Endothelial cell of umbilical vein (primary cell): ENCODE data around the gene DLGAP4. TPM values are rescaled to one million over a fixed set of nuclear protein-coding genes. Genes with fewer than 3 reads are reported as not detected.

Source experiments
- BruUV-seq: library from RNA; stranded (reverse); fragments of 400-500 nt; replicated peaks from 2 replicates; lab custom pipeline; 2021; lab: Mats Ljungman, UMichigan
- CTCF ChIA-PET: fragments of 300-600, 350-600 bp; sonication (Branson Sonifier 250); formaldehyde crosslinking; loops from one replicate; lab custom pipeline; 2021; ENCODE audit warnings: antibody characterized with exemption, inconsistent platforms; lab: Charles Lee
- POLR2A ChIA-PET: fragments of 300-600, 350-600 bp; sonication (Branson Sonifier 250); formaldehyde crosslinking; loops from one replicate; lab custom pipeline; 2021; ENCODE audit warnings: antibody characterized with exemption, inconsistent platforms; lab: Charles Lee
- DNase-seq: peaks from one replicate; pipeline ENCODE4 v3.0.0-alpha.2; 2011; ENCODE audit warnings: low read depth, low spot score
- FAIRE-seq: peaks from 2 replicates; lab custom pipeline; 2011; peaks lifted over from hg19 to GRCh38; lab: Jason Lieb, UNC
- H2AFZ ChIP-seq: 2 replicates; pipeline ENCODE4 v1.6.0; 2012; ENCODE audit warnings: low read depth, low read length, control low read depth, inconsistent platforms
- H3K27ac ChIP-seq: 2 replicates; pipeline ENCODE4 v1.5.1; 2011; ENCODE audit warnings: low read depth, mild to moderate bottlenecking, control low read depth, low read length, moderate library complexity; ENCODE audit not compliant: insufficient read depth
- H3K27me3 ChIP-seq, 2 experiments: 2 replicates each; pipeline versions ENCODE4 v1.6.0 to v1.6.1; 2011; ENCODE audit warnings: low read length in 2 of 2, mixed read lengths in 1 of 2; ENCODE audit not compliant: control insufficient read depth in 2 of 2, insufficient read depth in 2 of 2
- H3K36me3 ChIP-seq, 2 experiments: 2 replicates in 1 of 2; 3 replicates in 1 of 2; pipeline ENCODE4 v1.5.1; 2011; ENCODE audit warnings: low read length in 2 of 2, mild to moderate bottlenecking in 1 of 2, moderate library complexity in 1 of 2; ENCODE audit not compliant: control insufficient read depth in 2 of 2, insufficient read depth in 2 of 2; ENCODE audit errors: extremely low read depth in 1 of 2
- H3K4me1 ChIP-seq: 3 replicates; pipeline ENCODE4 v1.5.1; 2011; ENCODE audit warnings: mild to moderate bottlenecking, low read length; ENCODE audit not compliant: control insufficient read depth, insufficient read depth; ENCODE audit errors: extremely low read depth
- H3K4me2 ChIP-seq: 2 replicates; pipeline ENCODE4 v1.6.1; 2011; ENCODE audit warnings: low read length, control low read depth, mixed read lengths; ENCODE audit not compliant: insufficient read depth
- H3K4me3 ChIP-seq, 3 experiments: fragments of 200-600 bp in 1 of 3; sonication (generic), shearing (Covaris generic) in 1 of 3; replicated peaks in 1 of 3; 2 replicates each; pipeline ENCODE4 v1.5.1; 2011 to 2016; ENCODE audit warnings: control low read depth in 3 of 3, low read length in 3 of 3, mild to moderate bottlenecking in 2 of 3, inconsistent platforms in 1 of 3, low read depth in 1 of 3, moderate library complexity in 1 of 3; ENCODE audit not compliant: insufficient read depth in 1 of 3
- H3K79me2 ChIP-seq: 2 replicates; pipeline ENCODE4 v1.6.0; 2012; ENCODE audit warnings: low read length, inconsistent platforms; ENCODE audit not compliant: control insufficient read depth, insufficient read depth
- H3K9ac ChIP-seq: replicated peaks from 2 replicates; pipeline ENCODE3; 2011; ENCODE audit warnings: low read length, control low read depth; ENCODE audit not compliant: insufficient read depth; ENCODE audit errors: extremely low read depth
- H3K9me1 ChIP-seq: replicated peaks from 3 replicates; pipeline ENCODE4 v1.6.0; 2011; ENCODE audit warnings: mild to moderate bottlenecking, low read length; ENCODE audit not compliant: control insufficient read depth, insufficient read depth; ENCODE audit errors: extremely low read depth
- H3K9me3 ChIP-seq: replicated peaks from 2 replicates; pipeline ENCODE4 v1.5.1; 2012; ENCODE audit warnings: low read length, inconsistent platforms; ENCODE audit not compliant: control insufficient read depth, insufficient read depth
- H4K20me1 ChIP-seq: replicated peaks from 2 replicates; pipeline ENCODE3; 2011; ENCODE audit warnings: mild to moderate bottlenecking, low read length; ENCODE audit not compliant: control insufficient read depth, insufficient read depth; ENCODE audit errors: extremely low read depth
- CTCF ChIP-seq, 2 donors: IDR thresholded peaks; 1 replicate in 1 of 2; 2 replicates in 1 of 2; pipeline ENCODE4 v1.5.1; 2011; ENCODE audit warnings: low read length in 2 of 2, mild to moderate bottlenecking in 2 of 2, moderate library complexity in 2 of 2, control low read depth in 1 of 2, inconsistent platforms in 1 of 2, low read depth in 1 of 2; ENCODE audit not compliant: insufficient read depth in 1 of 2; ENCODE audit errors: extremely low read depth in 1 of 2
- EZH2 ChIP-seq: IDR thresholded peaks from 2 replicates; pipeline ENCODE4 v1.6.1; 2012; ENCODE audit warnings: borderline replicate concordance, low read depth, mild to moderate bottlenecking, moderate library complexity, low read length, inconsistent platforms; ENCODE audit not compliant: severe bottlenecking
- FOS ChIP-seq: IDR thresholded peaks from 2 replicates; pipeline ENCODE4 v1.6.1; 2011; ENCODE audit warnings: mild to moderate bottlenecking, low read length, moderate library complexity, borderline replicate concordance; ENCODE audit not compliant: insufficient read depth
- GATA2 ChIP-seq: IDR thresholded peaks from 2 replicates; pipeline ENCODE4 v1.7.0; 2011; ENCODE audit warnings: low read depth, mild to moderate bottlenecking, moderate library complexity, mixed read lengths, low read length; ENCODE audit not compliant: insufficient read length, insufficient read depth
- JUN ChIP-seq: IDR thresholded peaks from 2 replicates; pipeline ENCODE4 v1.6.1; 2011; ENCODE audit warnings: borderline replicate concordance, low read depth; ENCODE audit not compliant: insufficient read length, insufficient read depth
- MYC ChIP-seq: IDR thresholded peaks from one replicate; pipeline ENCODE4 v1.6.1; 2011; ENCODE audit warnings: mild to moderate bottlenecking, low read depth, low read length
- POLR2A ChIP-seq: IDR thresholded peaks from 2 replicates; pipeline ENCODE4 v1.6.1; 2012; ENCODE audit warnings: low read depth, mild to moderate bottlenecking, control low read depth, low read length
- POLR2AphosphoS5 ChIP-seq: IDR thresholded peaks from 2 replicates; pipeline ENCODE4 v1.6.1; 2012; ENCODE audit warnings: low read depth, mild to moderate bottlenecking, control low read depth, low read length, moderate library complexity; ENCODE audit not compliant: insufficient read depth
- dilution Hi-C: fragments of 300-500 bp; cut with MboI; formaldehyde crosslinking; loops from one replicate; pipeline ENCODE4 v1.15.0; 2019; ENCODE audit warnings: low sequenced_read_pairs; ENCODE audit not compliant: extremely low pct_ligation_motif_present
- intact Hi-C: fragments of 100-400 bp; cut with micrococcal nuclease; formaldehyde crosslinking; loops from one replicate; pipeline ENCODE4 v1.10.0; 2022
- polyA plus RNA-seq, 4 experiments: library from polyadenylated mRNA; depleted of rRNA in 3 of 4; stranded (reverse) in 3 of 4; unstranded in 1 of 4; fragments of >200 nt; gene quantifications; 2 replicates each; pipeline versions ENCODE4 v1.2.1 to v1.2.3, GENCODE V29; 2011 to 2012; ENCODE audit warnings: missing spikeins in 1 of 4
- total RNA-seq: library from RNA; stranded (reverse); gene quantifications from 2 replicates; pipeline ENCODE4 v1.2.3, GENCODE V29; 2021
- TF ChIP-seq, protein P1 (sequence below): IDR thresholded peaks from 2 replicates; pipeline ENCODE4 v1.6.1; 2011; ENCODE audit not compliant: insufficient read depth, insufficient read length

Gene DLGAP4
- total and polyA plus RNA-seq, 2 donors (not counting 3 experiments of a cell fraction or from before 2014, with no cell fraction given) = 57.5 to 125 TPM

- Histone ChIP-seq H3K4me2 (no peak overlapping the region), H3K9me1 (no peaks in the 10 kb centered on the region), H3K9ac (no peak overlapping the region), H3K36me3 (no peaks in the 10 kb centered on the region), H3K4me3 (no peak overlapping the region), H3K4me1 (no peaks in the 10 kb centered on the region), H2AFZ (no peak overlapping the region), H3K9me3 (no peaks in the 10 kb centered on the region), H4K20me1 (no peaks in the 10 kb centered on the region), H3K79me2 (no peaks in the 10 kb centered on the region), H3K27ac (no peak overlapping the region), H3K27me3 (no peaks in the 10 kb centered on the region)
- DNase-seq (no peak), FAIRE-seq (no peak)
- no TSS peak for BruUV-seq
- CTCF ChIA-PET = interaction anchor here (1.0 to 1.4 kb wide), 3 partner anchors 31 to 153 kb away, joined by 3 read pairs; no protein-coding TSS in a partner anchor
- intact Hi-C loops (no loop called here), dilution Hi-C loops (no loop called here)
- TF ChIP-seq JUN (no peak), EZH2 (no peak), FOS (no peak), POLR2AphosphoS5 (no peak), POLR2A (no peak), GATA2 (no peak), MYC (no peak), CTCF (IDR thresholded peaks at IDR 0.05; ENCODE audit: extremely low read depth in 1 of 2, insufficient read depth in 1 of 2, low read depth in 1 of 2, low read length in 2 of 2) (no peak)
- TF ChIP-seq, protein P1, sequence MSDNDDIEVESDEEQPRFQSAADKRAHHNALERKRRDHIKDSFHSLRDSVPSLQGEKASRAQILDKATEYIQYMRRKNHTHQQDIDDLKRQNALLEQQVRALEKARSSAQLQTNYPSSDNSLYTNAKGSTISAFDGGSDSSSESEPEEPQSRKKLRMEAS = no peak
- POLR2A ChIA-PET = interaction anchor here (1.0 kb wide), 1 partner anchor 12 kb away, joined by 3 read pairs; no protein-coding TSS in a partner anchor
These were observed 49.5 kb downstream of the DLGAP4 start for GRCh38 chr20:36355469-36356171.
